HG02852 (cell line): ENCODE data around the gene APLN.
A peak's percentile ranks its signal among the peaks of the same experiment; 100 is the strongest.

Experiments used
- ATAC-seq: cut with Tn5 transposase; IDR thresholded peaks from one replicate; pipeline ENCODE4 v1.9.1; 2021; ENCODE audit warnings: mild to moderate bottlenecking, moderate library complexity; ENCODE audit not compliant: unreplicated experiment

The APLN gene, protein sequence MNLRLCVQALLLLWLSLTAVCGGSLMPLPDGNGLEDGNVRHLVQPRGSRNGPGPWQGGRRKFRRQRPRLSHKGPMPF

DNA sequence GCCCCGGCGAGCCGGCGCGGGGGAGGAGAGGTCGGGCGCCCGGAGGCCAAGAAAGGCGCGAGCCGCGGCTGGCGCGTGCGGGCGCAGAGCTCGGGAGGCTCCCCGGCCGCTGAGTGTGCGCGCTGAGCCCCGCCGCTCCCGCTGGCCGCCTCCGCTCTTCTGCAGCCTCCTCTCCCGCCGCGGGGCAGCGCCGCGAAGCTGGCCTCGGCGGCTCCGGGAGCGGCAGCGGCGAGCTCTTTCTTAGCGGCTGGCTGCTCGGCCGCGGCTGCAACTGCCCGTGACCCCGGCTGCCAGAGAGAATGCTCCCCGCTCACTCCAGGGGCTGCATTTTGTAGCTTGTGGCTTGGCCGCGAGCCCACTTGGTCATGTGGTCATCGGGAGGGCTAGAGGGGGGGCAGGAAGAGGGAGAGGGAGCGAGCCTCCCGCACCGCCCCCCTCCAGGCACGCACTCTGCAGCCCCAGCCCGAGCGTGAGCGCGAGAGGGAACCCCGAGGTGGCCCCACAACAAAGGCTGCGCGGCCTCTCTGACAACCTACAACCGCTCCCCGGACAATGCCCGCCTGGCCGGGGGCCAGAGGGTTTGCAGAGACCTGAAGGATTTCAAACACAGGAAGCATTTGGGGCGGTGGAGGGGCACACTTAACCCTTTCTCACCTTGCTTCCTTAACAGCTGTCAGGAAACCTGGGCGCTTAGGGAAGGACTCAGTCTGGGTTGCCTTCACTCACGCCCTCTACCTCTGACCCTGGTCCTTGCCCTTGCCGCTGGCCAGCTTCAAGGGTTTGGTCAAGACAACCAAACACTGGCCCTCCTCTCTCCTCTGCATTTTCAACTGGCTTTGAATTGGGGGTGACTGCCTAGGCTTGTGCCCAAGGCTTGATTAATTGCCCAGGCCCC, at the start of gene APLN:
APLN (minus strand) TSS at position 305 of the 895 bp plus-strand sequence. CDS start 326 bp downstream, outside the sequence.
- ATAC-seq: peak; percentile 38

DNA sequence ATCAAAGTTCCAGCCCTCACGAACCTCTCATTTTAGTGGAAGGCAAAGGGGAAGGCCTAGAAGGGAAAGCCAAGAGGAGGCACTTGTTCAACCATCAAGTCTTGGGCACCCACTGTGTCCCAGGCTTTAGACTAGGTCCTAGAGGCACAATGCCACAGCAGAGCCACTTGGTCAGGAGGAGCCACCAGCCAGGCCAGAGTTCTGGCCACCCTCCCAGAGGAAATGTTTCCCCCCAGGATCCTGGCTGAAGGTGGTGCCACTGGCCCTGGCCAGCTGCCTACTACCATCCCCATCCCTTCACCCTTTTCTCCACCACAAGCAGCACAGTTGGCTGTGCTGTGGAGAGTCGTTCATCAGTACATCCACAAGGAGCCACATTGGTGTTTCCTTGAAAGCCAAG, 49.7 kb upstream of the APLN start:
- ATAC-seq: no peak

DNA sequence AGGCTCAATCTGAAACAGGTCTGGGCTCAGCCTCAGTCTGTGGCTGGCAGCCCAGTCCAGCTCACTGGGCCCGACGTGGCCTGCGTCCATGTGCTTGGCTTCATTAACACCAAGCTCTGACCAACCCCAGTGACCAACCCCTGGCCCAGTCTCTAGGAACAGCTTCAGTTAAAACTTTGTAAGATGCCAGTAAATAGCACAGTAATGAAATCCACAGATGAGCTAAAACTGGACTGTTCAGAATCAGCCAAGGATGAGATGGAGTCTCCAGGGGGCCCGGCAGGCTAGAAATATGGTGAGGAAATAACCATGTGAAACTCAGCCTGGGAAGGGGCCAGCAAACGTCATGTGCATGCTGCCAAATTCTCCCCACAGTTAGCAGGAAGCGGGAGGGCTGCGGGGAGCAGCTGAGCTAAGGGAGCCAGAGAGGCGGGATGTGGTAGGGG, 46.9 kb upstream of the APLN start:
- ATAC-seq: no peak

DNA sequence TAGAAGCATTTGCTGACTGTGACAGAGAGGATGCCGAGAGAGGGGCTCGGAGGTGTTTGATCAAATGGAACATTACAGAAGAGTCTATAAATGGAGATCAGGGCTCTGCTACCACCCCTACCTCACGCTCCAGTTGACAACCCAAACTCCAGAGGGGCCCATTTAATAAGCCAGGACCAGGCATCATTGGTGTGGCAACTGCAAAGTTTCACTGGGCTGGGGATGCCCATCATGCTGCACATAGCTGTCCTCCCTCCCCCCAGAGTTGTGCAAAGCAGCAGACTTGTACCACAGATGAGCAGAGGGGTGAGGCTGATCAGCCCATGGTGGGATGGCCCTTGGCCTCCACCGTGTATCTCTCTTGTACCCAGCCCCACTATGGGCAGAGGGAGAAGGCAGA, 45.8 kb upstream of the APLN start:
- ATAC-seq: no peak

DNA sequence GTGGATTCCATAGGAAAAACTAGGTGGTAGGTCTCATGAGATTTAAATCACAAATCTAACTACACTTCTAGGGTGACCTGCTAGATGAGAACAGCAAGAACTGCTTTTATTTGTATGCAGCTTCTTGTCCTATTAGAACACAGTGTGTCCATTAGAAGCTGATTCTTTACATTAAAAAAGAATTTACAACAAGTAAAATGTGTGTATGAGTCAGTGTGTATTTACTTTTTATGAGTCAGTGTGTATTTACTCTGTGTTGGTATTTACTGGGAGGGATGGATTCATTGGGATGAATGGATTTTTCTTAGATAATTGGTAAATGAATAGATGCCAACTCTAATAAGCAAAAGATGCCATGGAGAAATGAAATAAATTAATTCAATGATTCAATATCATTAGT, 43.4 kb upstream of the APLN start:
- ATAC-seq: no peak

DNA sequence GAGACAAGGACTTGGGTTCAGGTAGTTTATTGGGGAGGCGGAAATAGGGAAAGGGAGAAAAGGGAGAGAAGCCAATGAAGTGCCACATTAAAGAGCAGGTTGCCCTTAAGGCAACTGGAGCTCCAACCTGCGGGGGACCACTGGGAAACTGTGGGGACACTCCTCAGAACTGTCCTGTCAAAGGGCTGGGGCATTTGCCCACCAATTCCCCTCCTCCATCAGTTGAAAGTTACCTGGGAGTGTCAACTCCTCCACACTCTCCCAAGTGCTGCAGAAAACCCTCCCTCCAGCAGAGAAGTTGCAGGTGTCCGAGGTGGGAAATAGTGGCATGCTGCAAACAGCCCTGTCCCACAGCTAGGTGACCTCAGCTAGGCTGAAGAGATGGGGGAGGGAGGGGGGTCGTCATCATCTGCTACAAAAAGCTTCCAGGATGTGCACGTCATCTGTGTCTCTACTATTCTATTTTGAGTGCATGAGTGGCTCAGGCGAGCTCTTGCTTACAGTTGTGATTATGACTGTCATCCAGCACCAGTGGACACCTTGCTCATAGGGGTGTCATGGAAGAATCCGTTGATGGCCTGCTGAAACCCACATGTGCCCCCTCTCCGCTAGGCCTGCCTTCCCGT, 42.6 kb upstream of the APLN start:
- ATAC-seq: no peak

DNA sequence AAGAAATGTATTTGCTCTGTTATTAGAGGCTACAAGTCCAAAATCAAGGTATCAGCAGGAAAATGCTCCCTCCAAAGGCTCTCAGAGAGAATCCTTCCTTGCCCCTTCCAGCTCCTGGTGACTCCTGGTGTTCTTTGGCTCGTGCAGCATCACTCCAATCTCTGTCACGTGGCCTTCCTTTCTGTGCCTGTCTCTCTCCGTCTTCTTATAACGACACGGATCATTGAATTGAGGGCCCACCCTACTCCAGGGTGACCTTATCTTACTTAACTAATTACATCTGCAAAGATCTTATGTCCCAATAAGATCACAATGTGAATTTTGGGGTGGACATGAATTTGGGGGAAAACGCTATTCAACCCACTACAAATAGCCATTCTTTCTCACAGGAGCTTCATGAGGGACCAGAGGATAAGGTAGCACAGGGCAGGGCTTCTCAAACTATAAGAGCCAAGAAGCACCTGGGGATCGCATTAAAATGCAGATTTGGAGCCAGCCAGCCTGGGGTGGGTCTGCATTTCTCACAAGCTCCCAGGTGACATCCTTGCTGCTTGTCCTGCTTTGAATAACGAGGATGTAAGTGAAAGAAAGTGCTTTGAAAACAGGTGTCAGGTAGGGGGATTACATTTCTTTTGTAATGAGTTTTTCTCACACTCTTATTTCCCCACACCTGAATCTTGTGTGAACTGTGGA, 41.9 kb upstream of the APLN start:
- no peak for ATAC-seq

DNA sequence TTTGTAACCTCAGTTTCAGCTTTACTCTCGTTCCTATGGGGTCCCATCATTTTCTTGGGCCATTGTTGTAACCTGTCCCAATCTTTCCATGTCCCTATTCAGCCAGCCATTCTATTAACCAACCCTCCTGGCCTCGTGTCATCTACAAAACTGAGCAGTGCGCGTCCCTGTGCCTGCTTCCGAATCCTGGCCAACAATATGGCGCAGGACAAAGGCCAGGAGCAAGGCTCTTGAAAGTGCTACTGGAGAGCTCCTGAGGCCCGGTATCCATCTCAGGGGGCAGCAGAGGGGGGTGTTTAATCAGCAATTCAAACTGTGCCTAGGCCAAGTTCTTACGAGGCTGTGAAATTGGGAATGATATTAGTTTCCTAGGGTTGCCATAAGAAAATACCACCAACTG, 41.2 kb upstream of the APLN start:
- no peak for ATAC-seq

DNA sequence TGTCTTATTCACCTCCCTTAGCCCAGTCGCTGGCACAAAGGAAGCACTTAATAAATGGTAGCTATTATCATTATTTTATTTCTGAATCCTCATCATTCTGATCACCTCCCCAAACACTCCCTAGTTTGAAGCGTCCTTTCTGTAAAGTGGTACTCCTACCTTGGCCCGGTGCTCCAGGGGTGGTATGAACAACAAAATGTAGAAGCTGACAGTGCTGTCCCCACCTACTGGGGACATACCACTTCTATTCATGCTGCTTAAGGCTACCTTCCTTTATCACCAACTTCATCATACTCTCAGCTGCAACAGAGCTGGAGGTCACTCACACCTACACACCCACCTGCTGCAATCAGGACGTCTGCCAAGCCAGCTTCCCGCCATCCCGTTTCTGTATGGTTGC, 40.8 kb upstream of the APLN start:
- ATAC-seq: no peak

DNA sequence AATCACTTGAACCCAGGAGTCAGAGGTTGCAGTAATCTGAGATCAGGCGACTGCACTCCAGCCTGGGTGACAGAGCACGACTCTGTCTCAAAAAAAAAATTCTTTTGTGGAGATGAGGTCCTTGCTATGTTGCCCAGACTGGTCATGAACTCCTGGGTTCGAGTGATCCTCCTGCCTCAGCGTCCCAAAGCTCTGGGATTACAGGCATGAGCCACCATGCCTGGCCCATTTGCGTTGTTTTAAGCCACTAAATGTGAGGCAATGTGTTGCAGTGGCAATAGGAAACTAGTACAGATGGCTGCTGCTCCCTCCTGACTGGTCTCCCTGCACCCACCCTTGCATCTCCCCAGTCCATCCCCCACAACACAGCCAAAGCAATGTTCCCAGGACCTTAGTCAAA, 40.0 kb upstream of the APLN start:
- no peak for ATAC-seq

DNA sequence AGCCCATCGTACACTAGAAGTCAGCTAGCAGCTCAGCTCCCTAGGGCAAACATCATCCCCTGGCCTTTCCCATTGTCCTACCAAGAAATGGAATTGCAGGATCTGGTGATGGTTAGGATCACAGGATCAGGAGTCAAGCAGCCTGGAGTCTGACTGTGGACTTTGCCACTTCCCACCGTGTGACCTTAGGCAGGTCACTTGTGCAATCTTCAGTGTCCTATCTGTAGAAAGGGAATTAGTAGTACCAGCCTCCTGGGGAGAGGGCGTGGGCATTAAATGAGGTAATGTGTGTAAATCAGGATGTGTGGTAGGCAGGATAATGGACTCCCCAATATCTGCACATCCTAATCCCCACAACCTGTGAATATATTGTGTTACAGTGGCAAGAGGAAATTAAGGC, 38.6 kb upstream of the APLN start:
- no peak for ATAC-seq

DNA sequence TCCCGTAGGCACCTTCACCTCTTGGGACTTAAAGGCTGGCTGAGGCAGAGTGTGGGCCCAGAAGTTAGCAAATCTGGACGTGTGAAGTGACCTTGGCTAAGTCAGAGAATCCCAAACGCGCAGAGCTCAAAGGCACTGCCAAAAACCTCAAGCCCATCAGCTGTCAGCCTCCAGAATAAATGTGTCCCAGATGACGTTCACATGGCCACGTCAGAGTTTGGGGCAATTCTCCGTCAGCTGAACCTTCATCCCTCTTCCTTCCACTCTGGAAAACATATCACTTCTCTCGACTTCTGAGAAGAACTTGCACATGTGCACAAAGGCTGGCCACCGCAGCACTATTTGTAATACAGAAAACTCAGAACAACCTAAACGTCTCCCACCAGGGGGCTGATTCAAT, 35.7 kb upstream of the APLN start:
- ATAC-seq: no peak

DNA sequence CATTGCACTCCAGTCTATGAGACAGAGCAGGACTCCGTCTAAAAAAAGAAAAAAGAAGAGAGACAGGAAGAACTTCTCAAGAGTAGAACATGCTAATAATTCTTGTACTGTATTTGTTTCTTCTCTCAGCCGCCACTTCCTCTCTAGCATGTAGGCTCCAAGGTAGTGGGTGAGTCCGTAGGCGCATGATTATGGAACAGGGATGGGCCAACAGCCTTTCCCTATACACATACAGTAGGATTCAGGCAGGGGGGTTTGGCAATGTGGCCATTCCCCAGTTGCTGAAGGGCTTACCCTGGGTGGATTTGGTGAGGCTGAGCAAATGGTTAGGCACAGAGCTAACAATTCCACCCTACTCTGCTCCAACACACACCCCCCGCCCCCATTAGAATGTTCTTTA, 35.0 kb upstream of the APLN start:
- no peak for ATAC-seq

DNA sequence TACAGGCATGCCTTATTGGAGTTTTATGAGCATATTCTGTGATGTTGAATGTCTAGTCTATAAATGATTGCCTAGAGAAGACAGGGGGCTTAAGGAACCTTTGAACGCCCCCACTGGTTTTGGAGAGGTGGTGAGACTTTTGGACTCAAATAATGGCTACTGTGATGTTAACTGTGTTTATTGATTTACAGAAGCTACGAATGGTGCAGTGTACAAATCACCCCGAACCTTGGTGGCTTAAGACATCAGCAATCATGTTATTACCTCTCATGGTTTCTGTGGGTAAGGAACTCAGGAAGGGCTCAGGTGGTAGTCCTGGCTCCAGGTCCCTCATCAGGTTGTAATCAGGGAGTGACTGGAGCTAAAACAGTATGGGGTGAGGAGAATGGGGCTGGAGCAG, 33.3 kb upstream of the APLN start:
- no peak for ATAC-seq

DNA sequence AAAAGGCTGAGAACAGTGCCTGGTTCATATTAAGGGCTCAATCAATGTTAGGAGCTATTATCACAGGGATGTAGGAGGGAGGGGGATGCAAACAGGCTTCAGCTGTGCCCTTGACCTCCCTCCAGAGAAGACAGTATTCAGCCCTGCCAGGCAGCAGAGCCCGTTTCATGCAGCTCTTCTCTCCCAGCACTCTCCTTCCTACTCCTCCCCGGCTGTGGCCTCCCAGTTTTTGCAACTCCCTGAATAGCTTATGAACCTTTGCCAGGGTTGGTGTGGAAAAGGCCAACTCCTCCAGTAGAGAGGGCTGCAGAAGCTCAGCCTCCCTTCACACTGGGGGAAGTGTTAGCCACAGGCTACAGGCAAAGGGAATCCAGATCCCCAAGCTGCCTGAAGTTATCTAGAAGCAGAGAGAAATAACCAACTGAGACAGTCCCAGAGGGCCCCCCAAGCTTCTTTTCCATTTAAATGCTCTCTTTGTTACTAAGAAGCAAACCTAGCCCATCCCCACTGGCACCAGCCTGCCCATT, 31.7 kb upstream of the APLN start:
- ATAC-seq: no peak

DNA sequence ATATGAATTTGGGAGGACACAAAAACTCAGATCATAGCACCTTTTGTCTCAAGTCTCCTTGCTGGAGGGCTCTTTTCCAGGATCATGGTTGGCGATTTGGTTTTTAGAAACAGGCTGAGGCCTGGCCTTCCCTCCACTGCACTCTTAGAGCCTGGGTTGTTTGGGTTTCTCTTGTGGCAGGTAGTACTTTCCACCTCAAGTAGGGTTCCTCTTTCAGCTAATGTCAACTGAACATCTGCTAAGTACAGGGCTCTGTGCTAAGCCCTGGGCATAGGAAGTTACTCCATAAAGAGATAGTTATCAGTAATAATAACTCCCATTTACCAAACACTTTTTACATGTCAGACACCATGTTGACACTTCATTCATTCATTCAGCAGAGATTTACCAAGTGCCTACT, 28.2 kb upstream of the APLN start:
- no peak for ATAC-seq

DNA sequence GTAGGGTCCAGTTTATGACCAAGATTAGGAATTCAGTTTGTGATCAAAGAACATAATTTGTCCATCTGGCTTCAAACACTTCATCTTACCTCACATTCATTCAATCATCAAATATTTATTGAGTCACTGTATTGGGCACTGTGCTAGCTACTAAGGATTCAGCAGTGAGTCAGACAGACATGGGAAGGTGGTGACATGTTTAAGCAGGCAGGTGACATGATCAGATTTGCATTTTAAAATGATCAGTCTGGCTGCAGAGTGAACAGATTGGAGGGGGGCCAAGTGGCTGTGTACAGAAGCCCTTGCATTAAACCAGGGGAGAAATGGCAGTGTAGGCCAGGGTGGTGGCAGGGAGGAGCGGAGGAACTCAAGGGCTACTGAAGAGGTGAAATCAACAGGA, 25.1 kb upstream of the APLN start:
- no peak for ATAC-seq

DNA sequence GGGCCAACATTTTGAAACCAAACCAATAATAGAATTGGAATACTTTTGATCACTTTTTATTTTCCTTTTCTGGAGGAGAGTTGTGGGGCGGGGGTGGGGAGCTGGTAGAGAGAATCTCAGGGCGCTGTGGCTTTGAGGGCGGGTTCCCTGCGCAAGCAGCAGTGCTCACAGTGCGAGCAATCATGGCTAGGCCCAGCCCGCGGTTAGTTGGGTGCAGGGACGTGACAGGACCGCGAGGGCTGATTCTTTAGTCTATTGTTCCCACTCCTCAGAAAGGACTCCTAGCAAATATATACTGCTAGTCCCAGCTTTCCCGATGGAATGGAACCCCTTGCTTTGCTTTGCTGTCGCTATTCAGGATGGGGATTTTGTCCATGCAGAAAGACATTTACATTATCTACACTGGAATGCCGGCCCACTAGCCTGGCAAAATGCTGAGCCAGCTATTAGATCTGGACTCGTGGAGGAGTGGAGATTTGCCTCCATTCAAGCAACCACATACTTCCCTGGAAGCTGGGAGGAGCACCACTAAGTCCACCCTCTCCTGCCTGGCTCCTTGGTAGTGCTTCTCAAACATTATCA, 23.9 kb upstream of the APLN start:
- ATAC-seq: no peak

DNA sequence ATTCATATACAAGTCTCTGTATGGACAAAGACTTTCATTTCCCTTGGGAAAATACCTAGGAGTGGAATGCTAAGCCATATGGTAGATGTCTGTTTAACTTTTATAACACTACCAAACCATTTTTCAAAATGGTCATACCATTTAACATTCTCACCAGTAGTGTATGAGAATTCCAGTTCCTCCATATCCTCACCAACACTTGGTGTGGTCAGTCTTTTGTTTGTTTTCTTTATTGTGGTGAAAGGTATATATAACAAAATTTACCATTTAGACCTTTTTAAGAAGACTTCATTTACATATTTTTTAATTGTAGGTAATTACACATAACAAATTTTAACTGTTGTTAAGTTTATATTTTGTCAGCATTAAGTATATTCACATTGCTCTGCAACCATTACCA, 12.7 kb upstream of the APLN start:
- no peak for ATAC-seq

DNA sequence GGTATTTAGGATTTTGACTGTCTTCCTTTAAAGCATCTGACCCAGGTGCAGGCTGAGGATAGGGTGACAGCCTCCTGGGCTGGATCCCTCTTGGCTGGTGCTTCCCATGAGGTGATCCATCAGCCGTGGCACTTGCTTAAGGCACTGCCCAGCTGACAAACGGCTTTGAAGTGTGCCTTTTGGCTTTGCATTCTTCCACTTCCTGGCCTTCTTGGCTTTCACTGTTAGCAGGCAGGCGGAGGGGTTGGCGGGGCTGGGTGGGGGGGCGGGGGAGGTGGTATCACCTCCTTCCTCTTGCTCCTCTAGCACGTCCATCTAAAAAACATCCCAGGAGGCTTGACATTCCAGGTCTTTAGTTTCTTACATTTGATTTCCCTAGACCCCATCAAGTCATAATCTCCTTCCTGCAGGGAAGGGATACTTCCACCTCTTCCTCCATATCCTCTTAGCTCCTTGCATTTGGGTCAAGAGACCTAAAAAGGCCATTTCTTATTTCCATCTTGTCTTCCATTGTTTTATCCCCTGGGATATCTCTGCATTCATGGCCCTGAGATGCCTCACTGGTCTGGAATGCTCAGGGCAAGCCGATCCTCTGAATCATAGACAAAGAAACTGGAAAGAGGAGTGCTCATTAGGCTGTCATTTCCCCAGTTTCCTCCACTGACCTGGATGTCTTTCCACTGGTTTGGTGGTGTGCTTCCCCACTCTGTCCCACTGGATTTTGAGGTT, 11.3 kb upstream of the APLN start:
- no peak for ATAC-seq
